ENCODE measurements around the gene ELF3.
"Not testable (repeated sequence)": the region's sequence is repeated elsewhere in the genome, so short reads cannot be mapped to it uniquely, and the experiment has no call there.

The ELF3 gene

GRCh38 chr1:202010180-202011015 is at the start of gene ELF3:
Gene ELF3, plus strand, starts transcription at chr1:202010587. Its CDS starts 550 bp downstream, at chr1:202011137.
- no peak for DNase-seq (ENCODE audit: low read depth in 2 of 2)

GRCh38 chr1:201962382-201962781 is 48.0 kb upstream of the ELF3 start:
- DNase-seq (ENCODE audit: low read depth in 2 of 2): not testable (repeated sequence)

- DNase-seq (ENCODE audit: low read depth in 2 of 2): no peak
These were observed 46.1 kb upstream of the ELF3 start for GRCh38 chr1:201964261-201964660.

GRCh38 chr1:201966171-201966570 is 44.2 kb upstream of the ELF3 start:
- DNase-seq (ENCODE audit: low read depth in 2 of 2): no peak

- no peak for DNase-seq (ENCODE audit: low read depth in 2 of 2)
These were observed 42.0 kb upstream of the ELF3 start for GRCh38 chr1:201968202-201968925.

- DNase-seq (ENCODE audit: low read depth in 2 of 2): no peak
These were observed 39.8 kb upstream of the ELF3 start for GRCh38 chr1:201970334-201971159.

- DNase-seq (ENCODE audit: low read depth in 2 of 2): peak; percentile 64 to 71
These were observed 28.2 kb upstream of the ELF3 start for GRCh38 chr1:201982082-201982622.

GRCh38 chr1:201982623-201983379 is 27.6 kb upstream of the ELF3 start, which contains the start of gene RNPEP:
Gene RNPEP, plus strand, starts transcription at chr1:201982648. Its CDS starts 19 bp downstream, at chr1:201982667.
- DNase-seq (ENCODE audit: low read depth in 2 of 2): peak; percentile 22 to 38

- no peak for DNase-seq (ENCODE audit: low read depth in 2 of 2)
These were observed 27.0 kb upstream of the ELF3 start for GRCh38 chr1:201983380-201983805.

GRCh38 chr1:201984446-201984845 is 25.9 kb upstream of the ELF3 start:
- no peak for DNase-seq (ENCODE audit: low read depth in 2 of 2)

GRCh38 chr1:201985355-201985754 is 25.0 kb upstream of the ELF3 start:
- no peak for DNase-seq (ENCODE audit: low read depth in 2 of 2)

- DNase-seq (ENCODE audit: low read depth in 2 of 2): no peak
These were observed 21.8 kb upstream of the ELF3 start for GRCh38 chr1:201988601-201989000.

- no peak for DNase-seq (ENCODE audit: low read depth in 2 of 2)
These were observed 20.8 kb upstream of the ELF3 start for GRCh38 chr1:201989354-201990128.

- no peak for DNase-seq (ENCODE audit: low read depth in 2 of 2)
These were observed 20.0 kb upstream of the ELF3 start for GRCh38 chr1:201990427-201990826.

GRCh38 chr1:201999625-202000238 is 10.7 kb upstream of the ELF3 start:
- DNase-seq (ENCODE audit: low read depth in 2 of 2): no peak

GRCh38 chr1:202002507-202002906 is 7.9 kb upstream of the ELF3 start:
- DNase-seq (ENCODE audit: low read depth in 2 of 2): no peak

- no peak for DNase-seq (ENCODE audit: low read depth in 2 of 2)
These were observed 5.7 kb upstream of the ELF3 start for GRCh38 chr1:202004711-202005110.

- DNase-seq (ENCODE audit: low read depth in 2 of 2): no peak
These were observed 4.4 kb upstream of the ELF3 start for GRCh38 chr1:202005958-202006357.

GRCh38 chr1:202007304-202007703 is 3.1 kb upstream of the ELF3 start:
- DNase-seq (ENCODE audit: low read depth in 2 of 2): no peak

All from stimulated activated CD4-positive, alpha-beta T cell treated with anti-CD3 and anti-CD28 coated beads, Interleukin-1b, Interleukin-23, amount 100 ng/mL, for 4 hours (primary cell).